ENCODE measurements around the gene SYTL2. TPM values are rescaled to one million over a fixed set of nuclear protein-coding genes. Genes with fewer than 3 reads are reported as not detected.
A peak's percentile ranks its signal among the peaks of the same experiment; 100 is the strongest.

The SYTL2 gene
- total RNA-seq, 2 donors from 2014 or later, result 1.7 to 3.4 TPM

DNA sequence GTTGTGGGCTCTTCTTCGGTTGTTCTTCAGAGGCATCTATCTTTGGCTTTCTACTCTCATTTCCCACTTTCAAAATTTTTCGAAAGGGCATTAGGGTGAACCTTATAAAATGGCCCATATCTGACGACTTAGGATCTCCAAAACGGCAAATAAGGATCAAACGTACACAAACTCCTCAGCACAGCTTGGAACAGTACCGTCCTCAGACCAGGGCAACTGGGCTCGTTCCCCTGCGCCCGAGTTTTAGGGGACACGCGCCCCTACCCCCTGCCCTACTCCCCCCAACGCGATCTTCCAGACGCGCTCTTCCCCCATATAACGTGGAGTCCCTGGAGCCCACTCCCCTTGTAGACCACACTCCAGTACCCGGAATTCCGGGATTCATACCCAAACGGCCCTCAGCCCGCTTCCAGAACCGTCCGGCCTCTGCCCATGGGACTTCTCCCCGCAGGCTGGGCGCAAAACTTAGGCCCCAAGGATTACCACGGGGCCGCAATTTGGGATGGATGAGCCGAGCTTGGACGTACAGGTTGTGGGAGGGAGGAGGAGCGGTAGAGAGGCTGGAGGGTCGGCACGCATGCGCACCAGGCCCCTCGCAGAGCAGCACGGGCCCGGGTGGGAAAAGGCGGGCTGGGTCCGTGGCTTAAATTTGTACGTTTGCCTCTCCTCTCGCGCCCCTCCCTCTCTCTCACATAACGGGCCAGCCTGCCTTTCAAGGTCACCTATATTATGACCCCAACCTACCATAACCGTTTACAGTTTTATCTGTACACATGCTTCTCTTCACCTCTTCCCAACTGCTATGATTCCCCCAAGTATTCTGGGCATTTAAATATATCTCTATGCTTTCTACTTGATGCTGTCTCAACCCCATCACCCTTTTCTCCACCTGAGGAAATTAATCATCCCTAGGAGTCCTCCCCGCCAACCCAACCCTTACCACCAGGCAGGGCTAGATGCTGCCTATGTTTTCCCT is 128.3 kb downstream of the SYTL2 start:
- H3K27ac ChIP-seq (ENCODE audit: low read depth, low read length), result no peak overlapping the region
- TF ChIP-seq CTCF (conservative IDR thresholded peaks at IDR 0.05), result no peak

GRCh38 chr11:85680897-85681296 is 130.0 kb downstream of the SYTL2 start:
- Mint-ChIP-seq H3K9me3 (no peaks in the 10 kb centered on the region), H3K36me3 (ENCODE audit: low read depth) (no peaks in the 10 kb centered on the region), H3K4me1 (peaks cover 18% of the 10 kb centered on the region), H3K27ac (no peak overlapping the region), H3K4me3 (no peak overlapping the region), H3K27me3 (ENCODE audit: insufficient read depth) (no peaks in the 10 kb centered on the region)
- 86 to 88% methylated on average over 1 of the region's 1 CpG for WGBS, 2 experiments (ENCODE audit: insufficient coverage in 1 of 2, insufficient read length in 1 of 2)
- Histone ChIP-seq H3K9me3 (ENCODE audit: control insufficient read depth, low read length) (no peaks in the 10 kb centered on the region), H3K36me3 (ENCODE audit: control insufficient read depth, insufficient read depth, low read length) (no peaks in the 10 kb centered on the region), H3K27me3 (ENCODE audit: control insufficient read depth, insufficient read depth, low read length, poor library complexity, severe bottlenecking) (no peaks in the 10 kb centered on the region), H3K9ac (ENCODE audit: extremely low read depth, low read length, poor library complexity, severe bottlenecking) (no peak overlapping the region), H3K4me1 (ENCODE audit: control insufficient read depth, insufficient read depth, low read length) (peaks cover 4% of the 10 kb centered on the region), H3K27ac (ENCODE audit: low read depth, low read length) (no peak overlapping the region), H3K4me3 (ENCODE audit: low read length) (no peak overlapping the region)
- DNase-seq, result peak; percentile 60
- TF ChIP-seq CTCF (conservative IDR thresholded peaks at IDR 0.05), result no peak

More for the DNA sequence above, 128.3 kb downstream of the SYTL2 start:
- DNase-seq, result no peak
- Histone ChIP-seq H3K36me3 (ENCODE audit: control insufficient read depth, insufficient read depth, low read length) (no peaks in the 10 kb centered on the region), H3K9me3 (ENCODE audit: control insufficient read depth, low read length) (no peaks in the 10 kb centered on the region), H3K4me3 (ENCODE audit: low read length) (no peak overlapping the region), H3K4me1 (ENCODE audit: control insufficient read depth, insufficient read depth, low read length) (peaks cover 4% of the 10 kb centered on the region), H3K9ac (ENCODE audit: extremely low read depth, low read length, poor library complexity, severe bottlenecking) (no peak overlapping the region), H3K27me3 (ENCODE audit: control insufficient read depth, insufficient read depth, low read length, poor library complexity, severe bottlenecking) (no peaks in the 10 kb centered on the region)
- no peak overlapping the region for H3K27ac Mint-ChIP-seq
- WGBS, 2 experiments (ENCODE audit: insufficient coverage in 1 of 2, insufficient read length in 1 of 2), result 94 to 95% methylated on average over 23 to 42 of the region's 43 CpGs
- H3K27me3 Mint-ChIP-seq (ENCODE audit: insufficient read depth), result no peaks in the 10 kb centered on the region
- peaks cover 18% of the 10 kb centered on the region for H3K4me1 Mint-ChIP-seq
- no peaks in the 10 kb centered on the region for H3K36me3 Mint-ChIP-seq (ENCODE audit: low read depth)
- H3K9me3 Mint-ChIP-seq, result no peaks in the 10 kb centered on the region
- no peak overlapping the region for H3K4me3 Mint-ChIP-seq

GRCh38 chr11:85679576-85679975 is 131.4 kb downstream of the SYTL2 start:
- H3K9me3 Mint-ChIP-seq, result peaks cover 2% of the 10 kb centered on the region
- Histone ChIP-seq H3K4me1 (ENCODE audit: control insufficient read depth, insufficient read depth, low read length) (peaks cover 4% of the 10 kb centered on the region), H3K27me3 (ENCODE audit: control insufficient read depth, insufficient read depth, low read length, poor library complexity, severe bottlenecking) (no peaks in the 10 kb centered on the region), H3K4me3 (ENCODE audit: low read length) (no peak overlapping the region), H3K36me3 (ENCODE audit: control insufficient read depth, insufficient read depth, low read length) (no peaks in the 10 kb centered on the region), H3K9ac (ENCODE audit: extremely low read depth, low read length, poor library complexity, severe bottlenecking) (no peak overlapping the region), H3K9me3 (ENCODE audit: control insufficient read depth, low read length) (no peaks in the 10 kb centered on the region), H3K27ac (ENCODE audit: low read depth, low read length) (no peak overlapping the region)
- WGBS, 2 experiments (ENCODE audit: insufficient coverage in 1 of 2, insufficient read length in 1 of 2), result 83 to 84% methylated on average over 4 of the region's 4 CpGs
- peaks cover 18% of the 10 kb centered on the region for H3K4me1 Mint-ChIP-seq
- H3K27ac Mint-ChIP-seq, result no peak overlapping the region
- peaks cover 5% of the 10 kb centered on the region for H3K27me3 Mint-ChIP-seq (ENCODE audit: insufficient read depth)
- no peak for DNase-seq
- H3K4me3 Mint-ChIP-seq, result no peak overlapping the region
- no peaks in the 10 kb centered on the region for H3K36me3 Mint-ChIP-seq (ENCODE audit: low read depth)
- TF ChIP-seq CTCF (conservative IDR thresholded peaks at IDR 0.05), result no peak

Data from endodermal cell (in vitro differentiated cells).